ENCODE measurements around the gene TCTN1.

GRCh38 chr12:110694330-110694901 lies 80.5 kb downstream of the TCTN1 start:
- TF ChIP-seq CTCF (IDR thresholded peaks at IDR 0.05 in 2 of 3, conservative IDR thresholded peaks at IDR 0.05 in 1 of 3; ENCODE audit: borderline replicate concordance in 1 of 3, insufficient read depth in 1 of 3, low read depth in 2 of 3, low read length in 2 of 3), result no peak
- TF ChIP-seq EZH2 (IDR thresholded peaks at IDR 0.05), result no peak
- no peak for TF ChIP-seq POLR2A (IDR thresholded peaks at IDR 0.05; ENCODE audit: borderline replicate concordance, extremely low read depth, insufficient read depth, insufficient read length)
- TF ChIP-seq MAX (IDR thresholded peaks at IDR 0.05), result no peak
- no peak for TF ChIP-seq SRF (IDR thresholded peaks at IDR 0.05; ENCODE audit: low read depth)
- TF ChIP-seq JUND (IDR thresholded peaks at IDR 0.05), result no peak
- no peak for TF ChIP-seq RAD21 (IDR thresholded peaks at IDR 0.05; ENCODE audit: low read depth)
- no peak for TF ChIP-seq CEBPB (IDR thresholded peaks at IDR 0.05; ENCODE audit: low read depth)
- TF ChIP-seq ZNF274 (IDR thresholded peaks at IDR 0.05; ENCODE audit: low read depth, low read length), result no peak
- TF ChIP-seq POLR2AphosphoS5 (IDR thresholded peaks at IDR 0.05; ENCODE audit: low read depth, low read length), result no peak
- TF ChIP-seq ZBTB33 (IDR thresholded peaks at IDR 0.05; ENCODE audit: extremely low read depth, insufficient replicate concordance, low read length), result no peak
- TF ChIP-seq CBX3 (IDR thresholded peaks at IDR 0.05; ENCODE audit: low read depth), result no peak
- no peak for TF ChIP-seq YY1 (IDR thresholded peaks at IDR 0.05; ENCODE audit: extremely low read depth, insufficient replicate concordance, low read depth, low read length)
- no peak for TF ChIP-seq SIN3A (IDR thresholded peaks at IDR 0.05; ENCODE audit: low read depth)

Measured in HCT116 (cell line).